Measurements from ENCODE around the gene DRGX.

DRGX gene

GRCh38 chr10:49407151-49407550, 11.3 kb upstream of the DRGX start:
- H3K4me3 ChIP-seq (ENCODE audit: low read length), result no peak overlapping the region
- no peaks in the 10 kb centered on the region for H3K9me2 ChIP-seq (replicated peaks; ENCODE audit: insufficient read depth, low read length)
- H4K20me1 ChIP-seq (ENCODE audit: insufficient read depth, low read length), result no peaks in the 10 kb centered on the region
- no peaks in the 10 kb centered on the region for H3K9me3 ChIP-seq (replicated peaks; ENCODE audit: insufficient read depth, low read length)
- TF ChIP-seq EZH2 (optimal IDR thresholded peaks at IDR 0.05; ENCODE audit: low read depth, low read length), result no peak
- TF ChIP-seq EZH2phosphoT487 (IDR thresholded peaks at IDR 0.05; ENCODE audit: low read length), result no peak
- TF ChIP-seq CTCF (IDR thresholded peaks at IDR 0.05; ENCODE audit: low read length), result no peak
- H3F3A ChIP-seq (ENCODE audit: insufficient read depth, low read length), result no peaks in the 10 kb centered on the region
- H2AFZ ChIP-seq (ENCODE audit: low read length), result no peak overlapping the region
- no peak overlapping the region for H3K9ac ChIP-seq (ENCODE audit: low read length)
- no peaks in the 10 kb centered on the region for H3K4me1 ChIP-seq (ENCODE audit: low read length)
- no peaks in the 10 kb centered on the region for H3K36me3 ChIP-seq (replicated peaks; ENCODE audit: insufficient read depth, low read length)
- no peak overlapping the region for H3K4me2 ChIP-seq (ENCODE audit: low read depth, low read length)
- no peaks in the 10 kb centered on the region for H3K27me3 ChIP-seq (replicated peaks; ENCODE audit: insufficient read depth, low read length)
- DNase-seq, result no peak
- H3K79me2 ChIP-seq (ENCODE audit: low read length), result no peaks in the 10 kb centered on the region
- no peak overlapping the region for H3K27ac ChIP-seq (ENCODE audit: low read length)

- Histone ChIP-seq H3K9me2 (replicated peaks; ENCODE audit: insufficient read depth, low read length) (no peaks in the 10 kb centered on the region), H3K27ac (ENCODE audit: low read length) (no peak overlapping the region), H3K4me3 (ENCODE audit: low read length) (no peak overlapping the region), H4K20me1 (ENCODE audit: insufficient read depth, low read length) (no peaks in the 10 kb centered on the region), H3K79me2 (ENCODE audit: low read length) (no peaks in the 10 kb centered on the region), H3F3A (ENCODE audit: insufficient read depth, low read length) (no peaks in the 10 kb centered on the region), H3K4me1 (ENCODE audit: low read length) (no peaks in the 10 kb centered on the region), H2AFZ (ENCODE audit: low read length) (no peak overlapping the region), H3K9me3 (replicated peaks; ENCODE audit: insufficient read depth, low read length) (no peaks in the 10 kb centered on the region), H3K9ac (ENCODE audit: low read length) (no peak overlapping the region), H3K36me3 (replicated peaks; ENCODE audit: insufficient read depth, low read length) (no peaks in the 10 kb centered on the region), H3K27me3 (replicated peaks; ENCODE audit: insufficient read depth, low read length) (0 out of 2 replicates have a peak, but pooled peaks cover 6% of the 10 kb centered on the region), H3K4me2 (ENCODE audit: low read depth, low read length) (no peak overlapping the region)
- no peak for TF ChIP-seq EZH2phosphoT487 (IDR thresholded peaks at IDR 0.05; ENCODE audit: low read length)
- no peak for TF ChIP-seq CTCF (IDR thresholded peaks at IDR 0.05; ENCODE audit: low read length)
- TF ChIP-seq EZH2 (optimal IDR thresholded peaks at IDR 0.05; ENCODE audit: low read depth, low read length), result no peak
- no peak for DNase-seq
Observed at GRCh38 chr10:49404321-49404878, 8.5 kb upstream of the DRGX start.

GRCh38 chr10:49403363-49403762, 7.5 kb upstream of the DRGX start:
- no peak overlapping the region for H3K27ac ChIP-seq (ENCODE audit: low read length)
- H3K9me3 ChIP-seq (replicated peaks; ENCODE audit: insufficient read depth, low read length), result no peaks in the 10 kb centered on the region
- no peaks in the 10 kb centered on the region for H3K4me1 ChIP-seq (ENCODE audit: low read length)
- no peaks in the 10 kb centered on the region for H4K20me1 ChIP-seq (ENCODE audit: insufficient read depth, low read length)
- 0 out of 2 replicates have a peak, but pooled peaks cover 6% of the 10 kb centered on the region for H3K27me3 ChIP-seq (replicated peaks; ENCODE audit: insufficient read depth, low read length)
- H3K9ac ChIP-seq (ENCODE audit: low read length), result no peak overlapping the region
- H3K4me2 ChIP-seq (ENCODE audit: low read depth, low read length), result no peak overlapping the region
- no peaks in the 10 kb centered on the region for H3K36me3 ChIP-seq (replicated peaks; ENCODE audit: insufficient read depth, low read length)
- TF ChIP-seq EZH2 (optimal IDR thresholded peaks at IDR 0.05; ENCODE audit: low read depth, low read length), result no peak
- no peak for TF ChIP-seq EZH2phosphoT487 (IDR thresholded peaks at IDR 0.05; ENCODE audit: low read length)
- no peak for TF ChIP-seq CTCF (IDR thresholded peaks at IDR 0.05; ENCODE audit: low read length)
- H3K9me2 ChIP-seq (replicated peaks; ENCODE audit: insufficient read depth, low read length), result no peaks in the 10 kb centered on the region
- H2AFZ ChIP-seq (ENCODE audit: low read length), result no peak overlapping the region
- H3F3A ChIP-seq (ENCODE audit: insufficient read depth, low read length), result no peaks in the 10 kb centered on the region
- H3K4me3 ChIP-seq (ENCODE audit: low read length), result no peak overlapping the region
- H3K79me2 ChIP-seq (ENCODE audit: low read length), result no peaks in the 10 kb centered on the region
- no peak for DNase-seq

All from MM.1S (cell line).